Measurements from ENCODE around the gene IRF2.

Gene IRF2

GRCh38 chr4:184389978-184390900 is 84.1 kb downstream of the IRF2 start:
- no peak for TF ChIP-seq CTCF (IDR thresholded peaks at IDR 0.05)

- no peak for TF ChIP-seq CTCF (IDR thresholded peaks at IDR 0.05)
Measured at GRCh38 chr4:184388106-184388505, 86.2 kb downstream of the IRF2 start.

GRCh38 chr4:184387351-184387750 is 87.0 kb downstream of the IRF2 start:
- TF ChIP-seq CTCF (IDR thresholded peaks at IDR 0.05): no peak

- TF ChIP-seq CTCF (IDR thresholded peaks at IDR 0.05): no peak
Measured at GRCh38 chr4:184386271-184386781, 88.0 kb downstream of the IRF2 start.

DNA sequence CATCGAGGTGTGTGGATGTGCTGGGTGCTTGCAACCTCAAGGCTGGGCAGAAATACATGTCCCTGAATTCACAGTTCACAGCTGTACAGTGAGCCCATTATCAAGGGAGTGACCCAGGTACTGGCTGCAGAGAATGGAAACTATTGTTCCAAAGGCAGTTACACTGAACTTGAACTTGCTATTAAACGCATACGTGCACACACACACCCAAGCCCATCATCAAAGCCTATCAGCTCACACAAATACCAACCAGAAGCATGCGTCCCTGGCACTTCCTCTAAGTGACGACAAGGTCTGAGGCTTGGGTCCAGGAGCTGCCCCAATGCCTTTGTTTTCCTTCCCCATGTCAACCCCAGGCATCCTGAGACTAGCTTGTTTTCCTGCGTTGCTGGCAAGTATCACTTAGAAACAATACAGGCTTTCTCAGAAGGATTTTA is 88.6 kb downstream of the IRF2 start:
- no peak for TF ChIP-seq CTCF (IDR thresholded peaks at IDR 0.05)

GRCh38 chr4:184384810-184385557 is 89.4 kb downstream of the IRF2 start:
- no peak for TF ChIP-seq CTCF (IDR thresholded peaks at IDR 0.05)

DNA sequence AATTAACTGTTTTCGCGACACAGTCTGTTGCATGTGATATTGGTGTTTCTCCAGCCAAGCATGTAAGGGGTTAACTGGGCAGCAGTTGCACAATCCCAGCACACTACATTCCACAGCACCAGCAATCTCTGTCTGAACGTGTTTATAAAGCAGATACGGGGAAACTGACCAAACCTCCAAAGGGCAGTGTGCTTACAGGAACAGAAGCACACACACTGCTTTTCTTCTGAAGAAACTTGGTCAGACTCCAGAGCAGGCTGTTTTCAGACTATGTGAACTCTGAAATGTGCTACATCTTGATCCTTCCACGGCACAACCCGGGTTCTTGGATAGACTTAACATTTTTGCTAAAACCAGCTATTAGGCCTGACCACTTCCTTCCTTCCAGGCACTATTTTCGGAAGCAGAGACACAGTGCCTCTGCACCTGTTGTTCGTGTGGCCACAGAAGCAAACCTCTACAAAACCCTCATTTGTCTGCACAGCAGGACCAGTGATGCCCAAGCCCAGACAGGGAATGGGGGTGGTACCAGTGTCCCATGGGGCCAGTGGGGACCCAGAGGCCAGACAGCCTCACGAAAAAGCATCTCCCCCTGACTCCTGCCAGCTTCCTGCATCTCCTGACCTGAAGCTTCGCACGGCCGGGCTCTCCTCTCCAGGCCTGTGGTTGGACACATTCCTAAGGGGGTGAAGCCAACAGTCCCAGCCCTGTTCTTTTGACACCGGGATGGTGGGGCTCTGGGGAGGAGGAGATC is 90.1 kb downstream of the IRF2 start:
- TF ChIP-seq CTCF (IDR thresholded peaks at IDR 0.05): no peak
